Measurements from ENCODE around the gene TEX55.
"Not testable (repeated sequence)": the region's sequence is repeated elsewhere in the genome, so short reads cannot be mapped to it uniquely, and the experiment has no call there.

TEX55 gene

DNA sequence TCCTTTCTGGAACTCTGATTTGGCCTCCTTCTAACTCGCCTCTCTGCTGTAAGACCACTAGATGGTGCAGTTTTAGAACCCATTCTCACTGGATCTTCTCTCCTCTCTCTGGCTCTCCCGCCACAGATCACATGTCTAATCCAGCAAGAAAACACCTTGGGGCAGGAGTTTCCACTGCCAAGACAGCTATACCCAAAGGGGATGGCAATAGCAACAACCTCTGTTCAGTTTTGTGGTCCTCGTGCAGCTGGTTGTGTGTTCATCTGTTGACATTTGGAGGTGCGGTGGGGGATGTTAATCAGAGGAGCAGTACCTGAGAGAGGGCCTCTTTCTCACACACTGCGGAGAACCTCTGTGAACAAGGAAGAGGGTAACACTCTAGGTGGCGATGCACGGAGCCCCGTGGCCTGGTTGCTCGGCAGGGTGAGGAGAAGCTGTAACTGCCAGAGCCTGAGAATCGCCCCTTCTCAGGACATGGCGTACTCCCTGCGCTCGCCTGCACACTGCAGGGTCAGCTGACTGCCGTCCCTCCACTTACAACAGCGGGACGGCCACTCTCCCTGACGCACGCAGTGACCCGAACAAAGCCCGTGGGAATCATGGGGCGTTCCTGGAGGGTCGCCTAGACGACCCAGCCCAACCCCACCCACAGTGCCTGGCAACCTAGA lies at the start of gene TEX55:
TEX55 (plus strand) TSS at position 666 of the 668 bp plus-strand sequence. CDS start 25 bp downstream, outside the sequence.
- peak; percentile 34 to 36 for DNase-seq

DNA sequence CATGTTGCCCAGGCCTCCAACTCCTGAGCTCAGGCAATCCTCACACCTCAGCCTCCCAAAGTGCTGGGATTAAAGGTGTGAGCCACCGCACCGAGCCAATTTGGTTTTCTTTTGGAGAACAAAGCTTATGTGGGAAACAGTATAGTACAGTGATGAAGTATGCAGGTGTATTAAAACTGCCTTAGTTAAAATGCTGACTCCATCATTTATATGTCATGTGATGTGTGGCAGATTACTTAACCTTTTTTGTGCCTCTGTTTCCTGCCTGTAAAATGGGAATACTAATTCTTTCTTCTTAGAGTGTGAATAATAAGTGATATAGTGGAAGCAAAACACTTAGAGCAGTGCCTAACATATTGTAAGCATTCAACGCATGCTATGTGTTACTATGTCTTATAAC lies 48.0 kb upstream of the TEX55 start:
- DNase-seq = no peak

DNA sequence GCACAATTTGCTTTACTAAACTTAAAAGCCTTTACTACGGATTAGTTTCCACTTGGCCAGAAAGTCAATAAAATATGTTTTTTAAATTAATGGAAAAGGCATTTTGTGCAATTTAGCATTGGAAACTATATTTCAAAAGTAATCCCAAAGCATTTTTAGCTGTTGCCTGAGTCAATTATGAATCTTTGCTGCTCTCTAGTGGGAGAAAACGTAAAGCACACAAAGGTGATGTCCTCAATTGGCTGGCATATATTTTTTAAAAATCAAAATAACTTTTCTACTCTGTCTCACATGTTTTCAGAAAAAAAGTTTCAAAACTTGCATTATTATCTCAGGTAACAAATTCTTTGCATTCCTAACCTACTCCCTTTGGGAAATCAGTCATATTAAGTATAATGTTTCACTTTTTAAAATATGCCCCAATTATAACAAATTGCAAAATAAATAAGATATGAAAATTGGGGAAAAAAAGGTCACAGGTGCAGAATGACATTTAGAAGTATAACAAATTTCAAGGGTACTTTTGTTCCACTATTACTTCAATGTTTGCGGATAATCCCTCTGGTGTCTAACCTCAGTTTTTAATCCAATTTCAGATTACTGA lies 47.2 kb upstream of the TEX55 start:
- peak; percentile 1 to 5 for DNase-seq

DNA sequence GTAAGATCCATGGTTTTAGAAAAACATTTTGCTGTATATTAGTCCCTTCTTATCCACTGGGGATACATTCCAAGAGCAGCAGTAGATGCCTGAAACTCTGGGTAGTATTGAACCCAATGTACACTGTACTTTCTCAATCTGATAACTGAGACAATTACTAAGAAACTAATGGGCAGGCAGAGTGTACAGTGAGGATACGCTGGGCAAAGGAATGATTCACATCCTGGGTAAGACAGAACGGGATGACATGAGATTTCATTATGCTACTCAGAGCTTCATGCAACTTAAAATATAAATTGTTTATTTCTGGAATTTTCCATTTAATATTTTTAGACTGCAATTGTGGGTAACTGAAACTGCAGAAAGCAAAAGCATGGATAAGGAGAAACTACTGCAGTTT lies 46.2 kb upstream of the TEX55 start:
- no peak for DNase-seq

DNA sequence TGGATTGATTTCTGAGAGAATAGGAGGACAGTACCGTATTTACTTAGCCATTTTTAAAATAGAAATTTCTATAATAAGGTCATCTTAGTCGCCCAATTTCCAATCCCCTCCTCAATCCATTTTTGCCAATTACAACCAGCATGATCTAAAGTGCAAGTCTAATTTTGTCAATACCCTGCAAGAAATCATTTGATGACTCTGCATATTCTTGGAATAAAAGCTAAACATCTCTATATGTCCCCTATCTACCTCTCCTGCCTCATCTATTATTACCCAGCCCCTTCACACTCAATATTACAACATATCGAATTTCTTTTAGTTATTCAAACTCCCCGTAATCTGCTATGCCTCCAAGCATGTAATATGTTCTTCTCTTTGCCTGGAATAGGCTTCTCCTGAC lies 41.9 kb upstream of the TEX55 start:
- no peak for DNase-seq

DNA sequence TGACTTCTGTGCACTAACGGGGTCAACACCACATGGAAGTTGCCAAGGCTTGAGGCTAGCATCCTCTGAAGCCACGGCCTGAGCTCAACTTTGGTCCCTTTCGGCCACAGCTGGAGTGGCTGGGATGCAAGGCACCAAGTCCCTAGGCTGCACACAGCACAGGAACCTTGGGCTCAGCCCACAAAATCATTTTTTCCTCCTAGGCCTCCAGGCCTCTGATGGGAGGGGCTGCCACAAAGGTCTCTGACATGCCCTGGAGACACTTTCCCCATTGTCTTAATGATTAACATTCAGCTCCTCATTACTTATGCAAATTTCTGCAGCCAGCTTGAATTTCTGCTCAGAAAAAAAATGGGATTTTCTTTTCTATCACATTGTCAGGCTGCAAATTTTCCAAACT lies 27.6 kb upstream of the TEX55 start:
- DNase-seq = not testable (repeated sequence)

DNA sequence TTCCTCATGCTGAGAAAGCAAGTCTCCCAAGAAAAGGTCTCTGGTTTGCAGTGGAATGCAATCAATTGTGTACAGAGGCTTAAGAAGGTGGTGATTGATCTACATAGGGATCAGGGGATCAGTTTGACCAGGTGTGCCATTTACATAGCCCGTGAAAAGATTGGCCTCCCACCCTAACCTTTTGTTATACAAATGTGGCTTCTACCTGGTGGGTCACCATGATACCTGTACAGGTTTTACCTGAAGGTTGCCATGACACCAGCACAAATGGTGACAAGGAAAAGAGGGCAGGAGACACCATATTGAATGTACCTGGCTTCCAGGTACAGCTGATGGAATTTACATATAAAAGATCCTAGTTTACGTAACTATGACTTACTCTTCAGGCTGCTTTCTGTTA lies 25.5 kb upstream of the TEX55 start:
- DNase-seq = no peak

DNA sequence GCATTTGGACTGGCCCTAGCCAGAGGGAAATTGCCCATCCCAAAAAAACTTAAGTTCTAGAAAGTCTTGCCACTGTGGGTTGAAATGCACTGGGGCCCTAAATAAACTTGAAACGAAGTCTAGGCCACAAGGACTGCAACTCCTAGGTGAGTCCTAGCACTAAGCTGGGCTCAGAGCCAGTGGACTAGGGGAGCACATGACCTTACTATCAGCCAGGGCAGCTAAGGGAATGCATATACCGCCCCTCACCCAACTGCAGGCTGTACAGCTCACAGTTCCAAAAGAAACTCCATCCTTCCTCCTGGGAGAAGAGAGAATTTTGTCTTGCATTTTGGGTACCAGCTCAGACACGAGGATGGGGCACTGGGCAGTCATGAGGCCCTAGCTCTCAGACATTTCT lies 23.6 kb upstream of the TEX55 start:
- no peak for DNase-seq

DNA sequence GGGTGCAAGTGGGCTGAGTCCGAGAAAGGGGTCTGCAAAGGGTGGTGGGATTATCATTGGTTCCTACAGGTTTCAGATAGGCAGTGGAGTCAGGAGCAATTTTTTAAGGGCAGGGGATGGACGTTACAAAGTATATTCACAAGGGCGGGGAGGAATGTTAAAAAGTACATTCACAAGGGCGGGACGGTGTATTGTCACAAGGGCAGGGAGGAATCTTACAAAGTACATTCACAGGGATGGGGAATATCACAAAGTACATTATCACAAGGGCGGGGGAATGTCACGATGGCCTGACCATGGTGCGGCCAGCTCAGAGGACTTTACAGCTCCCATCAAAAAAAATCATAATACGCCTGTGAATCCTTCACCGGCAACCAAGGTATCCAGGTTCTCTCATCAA lies 20.6 kb upstream of the TEX55 start:
- DNase-seq = no peak

DNA sequence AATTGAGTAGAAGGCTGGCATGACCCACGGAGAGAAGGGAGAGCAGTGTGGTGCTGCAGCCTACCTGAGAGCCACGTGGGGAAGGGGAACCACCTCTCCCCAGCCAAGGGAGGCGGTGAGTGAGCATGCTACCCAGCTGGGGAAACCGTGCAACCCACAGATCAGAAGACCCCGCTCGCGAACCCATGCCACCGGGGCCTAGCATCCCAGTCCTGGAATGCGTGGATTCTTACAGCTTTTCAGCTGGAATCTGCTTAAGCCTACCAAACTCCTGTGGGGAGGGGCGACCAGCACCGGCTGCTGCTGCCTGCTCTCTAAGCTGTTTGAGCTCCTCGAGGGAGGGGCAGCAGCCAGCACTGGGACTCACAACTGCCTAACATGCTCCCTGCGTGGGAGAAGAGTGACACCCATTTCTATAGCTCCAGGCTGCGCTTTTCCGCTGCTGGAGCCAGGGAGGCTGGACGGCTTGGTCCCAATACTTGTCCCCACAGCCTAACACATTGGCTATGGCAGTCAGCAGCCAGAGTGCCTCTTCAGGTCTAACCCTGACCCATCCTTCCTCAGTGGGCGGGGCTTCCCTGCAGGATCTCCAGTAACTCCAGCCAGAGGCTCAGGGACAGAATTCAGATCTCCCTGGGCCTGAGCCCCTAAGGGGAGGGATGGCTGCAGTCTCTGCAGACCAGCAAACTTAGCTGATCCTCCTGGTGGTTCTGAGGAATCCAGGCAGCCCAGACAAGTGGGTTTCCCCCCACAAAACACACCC lies 20.0 kb upstream of the TEX55 start:
- no peak for DNase-seq

DNA sequence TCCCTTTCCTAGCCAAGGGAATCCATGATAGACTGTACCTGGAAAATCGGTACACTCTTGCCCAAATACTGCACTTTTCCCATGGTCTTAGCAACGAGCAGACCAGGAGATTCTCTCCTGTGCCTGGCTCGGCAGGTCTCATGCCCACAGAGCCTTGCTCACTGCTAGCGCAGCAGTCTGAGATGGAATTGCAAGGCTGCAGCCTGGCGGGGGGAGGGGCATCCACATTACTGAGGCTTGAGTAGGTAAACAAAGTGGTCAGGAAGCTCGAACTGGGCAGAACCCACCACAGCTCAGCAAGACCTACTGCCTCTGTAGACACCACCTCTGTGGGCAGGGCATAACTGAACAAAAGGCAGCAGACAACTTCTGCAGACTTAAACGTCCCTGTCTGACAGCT lies 15.7 kb upstream of the TEX55 start:
- not testable (repeated sequence) for DNase-seq

DNA sequence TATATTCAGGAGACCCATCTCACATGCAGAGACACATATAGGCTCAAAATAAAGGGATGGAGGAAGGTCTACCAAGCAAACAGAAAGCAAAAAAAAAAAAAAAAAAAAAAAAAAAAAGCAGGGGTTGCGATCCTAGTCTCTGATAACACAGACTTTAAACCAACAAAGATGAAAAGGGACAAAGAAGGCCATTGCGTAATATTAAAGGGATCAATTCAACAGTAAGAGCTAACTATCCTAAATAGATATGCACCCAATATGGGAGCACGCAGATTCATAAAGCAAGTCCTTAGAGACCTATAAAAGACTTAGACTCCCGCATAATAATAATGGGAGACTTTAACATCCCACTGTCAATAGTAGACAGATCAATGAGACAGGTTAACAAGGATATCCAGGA lies 13.7 kb upstream of the TEX55 start:
- DNase-seq = not testable (repeated sequence)

DNA sequence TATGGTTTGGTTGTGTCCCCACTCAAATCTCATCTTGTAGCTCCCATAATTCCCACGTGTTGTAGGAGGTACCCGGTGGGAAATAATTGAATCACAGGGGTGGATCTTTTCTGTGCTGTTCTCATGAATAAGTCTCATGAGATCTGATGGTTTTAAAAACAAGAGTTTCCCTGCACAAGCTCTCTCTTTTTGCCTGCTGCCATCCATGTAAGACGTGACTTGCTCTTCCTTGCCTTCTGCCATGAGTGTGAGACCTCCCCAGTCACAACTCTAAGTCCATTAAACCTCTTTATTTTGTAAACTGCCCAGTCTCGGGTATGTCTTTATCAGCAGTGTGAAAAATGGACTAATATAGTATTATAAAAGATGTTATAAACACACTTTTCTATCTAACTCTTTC lies 6.6 kb upstream of the TEX55 start:
- DNase-seq = not testable (repeated sequence)

DNA sequence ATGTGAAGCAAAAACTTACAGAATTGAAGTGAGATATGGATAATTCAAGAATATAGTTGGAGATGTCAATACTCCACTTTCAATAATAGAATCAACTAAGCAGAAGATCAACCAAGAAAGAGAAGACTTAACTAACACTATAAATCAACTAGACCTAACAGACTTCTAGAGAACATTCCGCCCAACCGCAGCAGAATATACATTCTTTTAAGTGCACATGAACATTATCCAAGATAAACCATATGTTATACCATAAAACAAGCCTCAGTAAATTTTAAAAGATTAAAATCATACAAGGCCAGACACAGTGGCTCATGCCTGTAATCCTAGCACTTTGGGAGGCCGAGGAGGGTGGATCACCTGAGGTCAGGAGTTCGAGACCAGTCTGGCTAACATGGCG lies 5.5 kb upstream of the TEX55 start:
- no peak for DNase-seq

DNA sequence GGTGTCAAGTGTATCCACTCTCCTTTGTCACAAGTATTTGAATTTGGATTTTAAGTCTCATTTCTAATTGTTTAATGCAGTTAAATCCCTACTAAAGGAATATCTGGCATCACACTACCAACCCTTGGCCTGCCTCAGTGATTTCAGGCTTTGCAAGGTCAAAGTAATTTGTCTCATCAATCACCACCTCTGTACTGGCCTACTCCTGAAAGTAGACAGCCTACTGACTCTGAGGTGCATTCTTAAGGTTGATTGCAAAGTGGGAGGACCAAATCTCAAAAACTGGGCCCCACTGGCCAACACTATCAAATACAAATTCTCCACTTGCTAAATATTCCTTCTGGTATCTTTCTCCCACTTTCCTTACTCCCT lies 851 bp upstream of the TEX55 start:
- no peak for DNase-seq

DNA sequence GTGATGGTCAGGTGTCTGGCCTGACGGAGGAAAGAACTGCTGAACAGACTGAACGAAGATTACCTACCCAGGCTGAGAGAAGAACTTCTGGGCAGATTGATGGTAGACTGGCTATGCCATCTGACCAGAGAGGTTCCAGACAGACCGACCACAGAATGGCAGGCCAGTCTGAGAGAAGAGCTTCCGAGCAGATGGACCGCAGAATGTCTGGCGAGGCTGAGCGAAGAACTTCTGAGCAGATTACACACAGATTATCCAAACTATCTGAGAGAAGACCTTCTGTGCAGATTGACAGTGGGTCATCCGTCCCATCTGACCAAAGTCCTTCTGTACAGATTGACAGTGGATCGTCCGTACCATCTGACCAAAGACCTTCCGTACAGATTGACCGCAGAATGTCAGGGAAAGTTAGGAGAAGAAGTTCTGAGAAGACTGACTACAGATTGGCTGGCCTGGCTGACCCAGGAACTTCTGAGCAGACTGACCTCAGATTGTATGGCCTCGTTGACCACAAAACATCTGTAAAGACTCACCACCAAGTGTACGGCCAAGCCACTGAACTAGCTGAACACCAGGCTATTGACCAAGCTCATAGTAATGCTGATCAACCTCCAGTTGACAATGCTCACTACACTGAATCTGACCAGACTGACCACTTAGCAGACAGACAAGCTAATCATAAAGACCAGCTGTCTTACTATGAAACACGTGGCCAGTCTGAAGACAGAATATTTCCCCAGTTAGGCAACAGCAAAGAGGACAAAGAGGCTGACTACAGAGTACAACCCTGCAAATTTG lies 812 bp downstream of the TEX55 start:
- no peak for DNase-seq

DNA sequence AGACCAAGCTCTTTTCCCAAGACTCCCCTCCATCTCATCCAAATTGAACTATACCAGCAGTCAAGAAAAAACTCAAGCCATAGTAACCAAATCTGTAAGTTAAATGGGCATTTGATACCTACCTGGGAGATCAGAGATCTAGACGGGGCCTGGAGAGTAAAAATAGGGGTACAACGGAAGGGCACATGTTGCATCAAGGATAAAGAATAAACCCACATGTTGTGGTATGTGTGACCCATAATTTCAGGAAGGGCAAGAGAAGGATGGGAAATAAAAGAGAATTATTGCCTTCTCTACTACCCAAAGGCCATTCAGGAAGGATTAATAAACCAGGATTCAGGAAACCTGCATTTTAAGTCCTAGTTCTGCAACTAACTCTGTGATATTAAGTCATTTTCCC lies 1.5 kb downstream of the TEX55 start:
- DNase-seq = no peak

DNA sequence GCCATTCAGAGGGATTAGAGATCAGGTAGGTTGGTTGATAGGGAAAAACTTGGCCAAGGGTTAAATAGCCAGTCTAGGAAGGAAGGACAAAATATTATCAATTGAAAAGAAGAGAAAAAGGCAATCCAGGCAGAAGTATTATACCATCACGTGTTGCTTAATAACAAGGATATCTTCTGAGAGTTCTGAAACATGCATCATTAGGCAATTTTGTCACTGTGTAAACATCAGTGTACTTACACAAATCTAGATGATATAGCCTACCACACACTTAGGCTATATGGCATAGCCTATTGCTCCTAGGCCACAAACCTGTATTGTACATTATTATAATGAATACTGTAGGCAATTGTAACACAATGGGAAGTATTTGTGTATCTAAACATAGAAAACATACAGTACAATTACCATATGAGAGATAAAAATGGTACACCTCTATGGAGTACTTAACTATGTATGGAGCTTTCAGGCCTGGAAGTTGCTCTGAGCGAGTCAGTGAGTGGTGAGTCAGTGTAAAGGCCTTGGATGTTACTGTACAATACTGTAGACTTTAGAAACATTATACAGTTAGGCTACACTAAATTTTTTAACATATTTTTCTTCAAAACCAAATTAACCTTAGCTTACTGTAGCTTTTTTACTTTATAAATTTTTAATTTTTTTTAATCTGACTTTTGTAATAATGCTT lies 2.7 kb downstream of the TEX55 start:
- no peak for DNase-seq

DNA sequence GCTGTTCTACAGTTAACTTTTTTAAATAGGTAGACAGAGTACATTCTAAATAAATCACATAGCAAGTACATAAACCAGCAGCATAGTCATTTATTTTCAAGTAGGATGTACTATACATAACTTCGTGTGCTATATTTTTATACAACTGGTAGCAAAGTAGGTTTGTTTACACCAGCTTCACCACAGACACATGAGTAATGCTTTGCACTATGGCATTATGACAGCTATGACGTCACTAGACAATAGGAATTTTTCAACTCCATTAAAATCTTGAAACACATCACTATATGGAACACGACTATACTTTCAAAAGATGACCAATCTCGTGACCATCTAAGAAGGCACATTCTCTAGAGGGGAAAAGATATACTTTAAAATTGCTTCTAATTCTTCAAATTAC lies 3.5 kb downstream of the TEX55 start:
- no peak for DNase-seq

DNA sequence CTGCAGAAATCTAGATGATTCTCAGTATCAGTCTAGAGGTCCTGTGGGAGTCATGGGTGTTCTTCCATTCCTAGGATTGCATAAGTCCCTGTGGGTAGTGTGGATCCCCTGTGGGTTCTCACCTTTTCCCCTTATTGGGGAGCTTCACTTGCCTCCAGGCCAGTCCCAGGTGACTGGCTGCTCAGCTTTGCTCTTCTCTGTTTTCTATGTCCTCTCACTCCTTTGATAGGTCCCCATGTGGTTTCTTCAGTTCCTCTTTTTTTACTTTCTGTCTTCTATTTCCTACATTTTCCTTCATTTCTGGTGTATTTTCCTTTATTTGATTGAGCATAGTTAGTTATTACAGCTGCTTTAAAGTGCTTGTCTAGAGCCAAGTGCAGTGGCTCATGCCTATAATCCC lies 10.9 kb downstream of the TEX55 start:
- DNase-seq = no peak

DNA sequence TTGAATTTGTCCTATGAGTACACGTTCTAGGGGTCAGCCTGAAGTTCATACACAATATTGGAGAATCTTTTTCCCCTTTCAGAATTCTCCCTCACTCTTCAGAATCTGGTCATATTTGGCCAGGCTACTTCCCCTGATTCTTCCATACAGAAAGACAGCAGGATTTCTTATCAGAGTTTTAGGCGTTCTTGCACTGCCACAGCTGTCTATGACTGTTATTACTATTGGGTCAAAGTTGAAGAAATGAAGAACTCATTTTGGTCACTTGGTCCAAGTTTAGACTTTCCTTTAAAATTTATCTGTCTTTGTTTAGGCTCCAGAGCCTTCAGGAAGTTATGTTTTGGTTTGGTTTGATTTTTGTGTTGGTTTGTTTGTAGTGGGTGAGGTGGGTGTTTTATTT lies 12.0 kb downstream of the TEX55 start:
- DNase-seq = no peak

DNA sequence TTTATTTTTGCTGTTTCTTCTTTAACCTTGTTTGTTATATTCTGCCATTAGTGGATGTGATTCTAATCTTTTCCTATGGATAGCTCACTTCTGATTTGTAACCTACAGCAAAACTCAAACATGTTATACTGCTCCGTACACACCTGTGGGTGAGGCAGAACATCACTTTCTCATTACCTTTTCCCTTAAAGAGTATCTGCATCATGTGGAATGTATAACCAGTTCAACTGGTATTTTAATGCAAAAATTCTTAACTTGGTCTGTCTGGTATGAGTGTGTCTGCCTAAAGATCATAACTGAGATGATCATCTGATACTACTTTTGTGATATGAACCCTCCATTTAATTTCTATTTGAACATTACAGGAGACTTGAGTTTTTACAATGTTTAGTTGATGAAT lies 14.4 kb downstream of the TEX55 start:
- no peak for DNase-seq

DNA sequence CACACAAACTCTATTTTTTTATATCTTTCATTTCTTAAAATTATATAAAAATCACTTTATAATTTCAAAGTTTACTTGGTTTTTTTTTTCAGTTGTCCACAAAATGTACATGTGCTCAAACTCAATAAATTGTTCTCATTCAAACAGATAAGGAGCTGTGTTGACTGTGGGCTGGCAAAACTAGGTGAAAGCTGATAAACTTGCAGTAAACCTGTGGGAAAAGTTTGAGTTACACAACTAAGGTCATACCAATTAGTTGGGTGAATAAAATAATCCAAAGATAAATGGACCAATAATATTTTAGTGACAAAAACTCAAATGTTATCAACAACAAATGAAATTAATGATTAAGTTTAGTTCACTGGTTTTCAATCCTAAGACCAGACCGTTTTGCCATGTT lies 14.8 kb downstream of the TEX55 start:
- DNase-seq = no peak
